HS-5 (cell line): ENCODE data around the gene ZNF217.
"Not testable (repeated sequence)": the region's sequence is repeated elsewhere in the genome, so short reads cannot be mapped to it uniquely, and the experiment has no call there.

Experiments
- DNase-seq: peaks from one replicate; pipeline ENCODE4 v3.0.0-alpha.2; 2012; ENCODE audit warnings: low read depth

The ZNF217 gene

DNA sequence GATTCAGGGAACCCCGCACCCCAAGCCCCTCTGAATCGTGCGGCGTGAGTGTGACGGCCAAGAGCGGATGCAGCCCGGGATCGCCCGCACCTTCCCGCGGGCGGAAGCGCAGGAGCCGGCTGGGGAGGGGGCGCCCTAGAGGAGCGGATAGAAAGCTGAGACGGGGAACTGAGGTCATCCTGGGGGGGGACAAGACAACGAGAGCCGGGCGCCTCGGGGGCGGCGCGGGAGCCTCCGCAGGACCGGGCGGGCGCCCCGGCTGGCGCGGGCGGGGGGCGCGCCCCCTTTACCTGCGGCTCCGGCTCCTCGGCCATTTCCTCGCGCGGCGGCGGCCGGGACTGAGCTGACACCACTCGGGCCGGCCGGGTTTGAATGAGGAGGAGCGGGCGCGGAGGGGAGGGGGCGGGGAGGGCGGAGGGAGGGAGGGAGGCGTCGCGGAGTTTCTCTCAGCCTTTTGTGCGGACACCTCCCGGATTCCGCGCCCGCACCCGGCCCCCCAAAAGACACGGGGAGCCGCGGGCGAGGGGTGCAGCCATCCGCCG, at the start of gene ZNF217:
ZNF217 (minus strand) TSS at position 374 of the 542 bp plus-strand sequence. CDS start 11,013 bp downstream, outside the sequence.
- not testable (repeated sequence) for DNase-seq

DNA sequence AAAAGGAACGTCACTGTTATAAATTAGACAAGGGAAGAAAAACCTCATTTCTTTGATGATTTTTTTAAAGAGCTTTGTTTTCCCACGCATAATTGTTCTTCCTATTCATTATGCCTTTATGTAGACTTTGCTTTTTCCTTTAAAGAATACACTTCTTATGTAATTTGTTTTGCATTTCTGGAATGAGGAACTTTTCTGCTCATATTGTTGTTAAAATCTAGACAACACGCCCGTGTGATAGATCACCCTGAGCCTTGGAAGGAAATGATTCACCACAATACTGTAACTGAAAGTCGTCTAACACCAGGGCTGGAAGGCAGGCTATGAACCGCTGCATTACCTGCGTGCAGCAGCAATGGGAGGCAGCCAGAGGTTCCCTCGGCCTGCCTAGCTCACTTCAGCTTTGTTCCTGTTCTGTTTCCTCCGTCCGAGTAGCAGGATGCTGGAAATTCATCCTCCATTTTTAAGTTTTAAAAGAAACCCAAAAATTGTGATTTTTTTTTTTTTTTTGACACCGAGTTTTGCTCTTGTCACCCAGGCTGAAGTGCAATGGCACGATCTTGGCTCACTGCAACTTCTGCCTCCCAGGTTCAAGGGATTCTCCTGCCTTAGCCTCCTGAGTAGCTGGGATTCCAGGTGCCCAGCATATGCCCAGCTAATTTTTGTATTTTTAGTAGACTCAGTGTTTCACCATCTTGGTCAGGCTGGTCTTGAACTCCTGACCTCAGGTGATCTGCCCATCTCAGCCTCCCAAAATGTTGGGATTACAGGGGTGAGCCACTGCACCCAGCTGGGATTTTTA, 49.6 kb upstream of the ZNF217 start:
- DNase-seq: peak; percentile 100

DNA sequence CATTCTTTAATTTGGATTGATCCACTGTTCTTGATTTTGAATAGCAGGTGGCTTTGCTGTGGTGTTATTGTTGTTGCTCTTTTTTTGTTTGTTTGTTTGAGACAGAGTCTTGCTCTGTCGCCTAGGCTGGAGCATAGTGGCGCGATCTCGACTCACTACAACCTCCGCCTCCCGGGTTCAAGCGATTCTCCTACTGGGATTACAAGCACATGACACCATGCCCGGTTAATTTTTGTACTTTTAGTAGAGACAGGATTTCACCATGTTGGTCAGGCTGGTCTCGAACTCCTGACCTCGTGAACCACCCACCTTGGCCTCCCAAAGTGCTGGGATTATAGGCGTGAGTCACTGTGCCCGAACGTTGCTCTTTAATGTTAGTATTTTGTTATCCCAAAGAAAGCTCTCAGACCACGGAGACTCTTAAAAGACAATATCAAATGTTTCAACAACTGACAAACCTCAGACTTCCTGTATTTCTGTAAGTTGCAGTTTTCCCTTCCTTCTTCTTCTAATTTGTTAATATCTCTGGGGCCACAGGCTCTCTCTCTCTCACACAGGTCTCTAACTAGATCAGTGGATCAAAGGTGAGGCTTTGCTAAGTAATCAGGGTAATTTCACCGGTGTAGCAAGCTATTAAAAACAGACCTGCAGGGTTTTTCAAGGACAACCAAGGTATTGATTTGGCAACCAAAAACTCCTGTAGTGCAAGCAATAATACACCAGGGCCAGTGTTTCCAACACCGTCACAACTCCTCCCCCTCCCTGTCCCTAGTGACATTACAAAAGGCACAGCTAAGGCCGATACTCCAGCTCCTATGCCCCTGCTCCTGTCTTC, 48.8 kb upstream of the ZNF217 start:
- peak; percentile 95 for DNase-seq

DNA sequence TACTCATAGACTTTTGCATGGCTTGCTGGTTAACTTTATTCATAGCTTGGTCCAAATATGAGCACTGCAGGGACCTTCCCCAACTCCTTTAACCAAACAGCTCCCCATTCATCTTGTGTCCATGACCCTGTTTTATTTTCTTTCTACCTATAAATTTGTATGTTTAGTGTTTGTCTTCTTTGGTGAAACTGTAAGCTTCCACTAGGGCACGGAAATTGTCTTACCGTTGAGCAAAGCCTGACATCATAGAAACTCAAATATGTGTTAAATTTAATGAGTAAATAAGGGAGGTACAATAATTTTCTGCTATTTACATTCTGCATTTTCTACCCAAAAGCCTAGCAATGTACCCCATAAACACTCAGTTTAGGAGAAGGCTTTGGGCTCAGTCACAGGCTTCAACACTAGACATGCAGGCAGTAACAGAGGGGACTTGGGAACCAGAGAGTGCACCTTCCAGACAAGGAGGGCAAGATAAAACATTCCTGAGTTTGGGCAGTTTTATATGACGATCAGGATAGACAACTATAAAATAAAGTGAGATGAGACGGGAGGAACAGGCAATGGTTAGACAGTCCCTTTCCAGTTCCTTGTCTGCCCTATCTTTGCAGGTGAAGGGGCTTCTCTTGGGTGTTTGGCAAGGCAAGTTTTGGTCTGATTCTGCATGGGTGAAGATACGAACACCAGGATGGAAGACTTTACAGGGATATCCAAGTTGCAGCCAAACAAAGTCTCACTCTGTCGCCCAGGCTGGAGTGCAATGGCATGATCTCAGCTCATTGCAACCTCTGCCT, 46.2 kb upstream of the ZNF217 start:
- DNase-seq: no peak

DNA sequence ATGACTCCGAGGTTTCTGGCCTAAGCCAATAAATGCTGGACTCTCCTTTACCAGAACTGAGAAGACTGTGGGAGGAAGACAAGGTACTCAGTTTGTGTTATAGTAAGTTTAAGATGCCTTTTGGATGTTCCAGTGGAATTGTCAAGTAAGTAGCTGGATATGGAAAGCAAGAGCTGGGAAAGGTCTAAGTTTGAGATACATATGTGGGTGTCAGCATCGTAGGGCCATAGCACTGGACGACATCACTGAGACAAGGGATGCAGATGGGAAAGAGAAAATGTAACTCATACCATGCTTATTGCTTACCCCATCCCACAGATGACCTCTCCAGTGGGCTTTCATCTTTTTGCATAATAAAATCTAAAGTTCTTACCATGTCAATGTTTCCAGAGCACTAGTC, 45.5 kb upstream of the ZNF217 start:
- DNase-seq: no peak

DNA sequence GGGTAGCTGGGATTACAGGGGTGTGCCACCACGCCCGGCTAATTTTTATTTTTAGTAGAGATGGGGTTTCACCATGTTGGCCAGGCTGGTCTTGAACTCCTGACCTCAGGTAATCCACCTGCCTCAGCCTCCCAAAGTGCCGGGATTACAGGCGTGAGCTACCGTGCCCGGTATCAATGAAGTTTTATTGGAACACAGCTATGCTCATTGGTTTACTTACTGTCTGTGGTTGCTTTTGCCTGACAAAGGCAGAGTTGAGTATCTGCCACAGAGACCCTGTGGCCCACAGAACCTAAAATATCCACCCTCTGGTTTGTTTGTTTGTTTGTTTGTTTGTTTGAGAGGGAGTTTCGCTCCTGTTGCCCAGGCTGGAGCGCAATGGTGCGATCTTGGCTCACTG, 43.7 kb upstream of the ZNF217 start:
- DNase-seq: not testable (repeated sequence)

DNA sequence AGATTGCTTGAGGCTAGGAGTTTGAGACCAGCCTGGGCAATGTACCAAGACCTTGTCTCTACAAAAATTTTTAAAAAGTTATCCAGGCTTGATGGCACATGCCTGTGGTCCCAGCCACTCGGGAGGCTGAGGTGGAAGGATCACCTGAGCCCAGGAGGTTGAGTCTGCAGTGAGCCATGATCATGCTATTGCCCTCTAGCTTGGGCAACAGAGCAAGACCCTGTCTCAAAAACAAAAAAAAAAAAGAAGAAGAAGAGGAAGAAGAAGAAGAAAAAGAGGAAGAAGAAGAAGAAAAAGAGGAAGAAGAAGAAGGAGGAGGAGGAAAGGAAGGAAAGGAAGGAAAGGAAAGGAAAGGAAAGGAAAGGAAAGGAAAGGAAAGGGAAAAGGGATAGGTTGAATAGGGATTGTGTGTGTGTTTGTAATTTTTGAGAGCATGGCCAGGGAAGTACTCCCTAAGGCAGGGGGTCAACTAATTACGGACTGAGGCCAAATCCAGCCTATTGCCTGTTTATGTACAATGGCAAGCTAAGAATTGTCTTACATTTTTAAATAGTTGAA, 43.0 kb upstream of the ZNF217 start:
- no peak for DNase-seq

DNA sequence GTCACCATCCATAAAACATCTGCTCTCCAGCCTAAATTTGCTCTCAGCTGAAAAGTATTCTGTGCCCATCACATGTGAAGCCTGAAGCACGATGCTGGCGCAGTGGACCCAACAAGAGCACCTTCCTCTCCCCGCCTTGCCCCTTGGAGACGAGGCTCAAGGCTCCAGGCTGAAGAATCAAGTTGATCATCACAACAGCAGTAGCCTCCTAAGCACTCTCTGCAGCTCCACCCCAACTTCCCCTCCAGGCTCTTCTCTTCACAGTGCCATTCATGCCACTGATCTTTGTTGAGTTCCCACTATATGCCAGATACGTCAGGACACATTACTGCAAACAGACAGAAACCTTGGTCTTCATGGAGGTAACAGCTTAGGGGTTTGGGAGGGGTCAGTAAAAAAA, 41.6 kb upstream of the ZNF217 start:
- no peak for DNase-seq

DNA sequence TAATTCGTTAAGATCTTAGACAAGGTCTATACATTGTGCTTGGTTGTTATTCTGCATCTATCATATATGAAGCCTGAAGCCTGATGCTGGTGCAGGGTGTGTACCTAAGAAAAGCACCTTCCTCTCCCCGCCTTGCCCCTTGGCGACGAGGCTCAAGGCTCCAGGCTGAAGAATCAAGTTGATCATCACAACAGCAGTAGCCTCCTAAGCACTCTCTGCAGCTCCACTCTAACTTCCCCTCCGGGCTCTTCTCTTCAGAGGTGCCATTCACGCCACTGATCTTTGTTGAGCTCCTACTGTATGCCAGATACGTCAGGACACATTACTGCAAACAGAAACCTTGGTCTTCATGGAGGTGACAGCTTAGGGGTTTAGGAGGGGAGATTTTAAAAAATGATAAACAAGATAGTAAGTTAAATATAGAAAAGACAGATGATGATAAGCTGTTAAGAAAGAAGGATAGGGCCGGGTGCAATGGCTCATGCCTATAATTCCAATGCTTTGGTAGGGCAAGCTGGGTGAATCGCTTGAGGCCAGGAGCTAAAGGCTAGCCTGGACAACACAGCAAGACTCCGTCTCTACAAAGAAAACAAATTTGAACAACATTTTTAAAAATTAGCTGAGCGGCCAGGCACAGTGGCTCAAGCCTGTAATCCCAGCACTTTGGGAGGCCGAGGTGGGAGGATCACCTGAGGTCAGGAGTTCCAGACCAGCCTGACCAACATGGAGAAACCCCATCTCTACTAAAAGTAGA, 38.4 kb upstream of the ZNF217 start:
- no peak for DNase-seq

DNA sequence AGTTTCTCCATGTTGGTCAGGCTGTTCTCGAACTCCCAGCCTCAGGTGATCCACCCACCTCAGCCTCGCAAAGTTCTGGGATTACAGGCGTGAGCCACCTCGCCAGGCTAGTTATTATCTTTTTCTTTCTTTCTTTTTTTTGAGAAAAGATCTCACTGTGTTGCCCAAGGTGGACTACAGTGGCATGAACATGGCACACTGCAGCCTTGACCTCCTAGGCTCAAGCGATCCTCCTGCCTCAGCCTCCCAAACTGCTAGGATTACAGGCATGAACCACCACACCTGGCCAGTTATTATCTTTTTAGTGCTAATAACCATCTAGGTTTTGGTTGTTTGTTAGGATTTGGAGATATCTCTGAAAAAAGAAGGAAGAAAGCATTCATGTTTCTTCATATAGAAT, 35.8 kb upstream of the ZNF217 start:
- no peak for DNase-seq

DNA sequence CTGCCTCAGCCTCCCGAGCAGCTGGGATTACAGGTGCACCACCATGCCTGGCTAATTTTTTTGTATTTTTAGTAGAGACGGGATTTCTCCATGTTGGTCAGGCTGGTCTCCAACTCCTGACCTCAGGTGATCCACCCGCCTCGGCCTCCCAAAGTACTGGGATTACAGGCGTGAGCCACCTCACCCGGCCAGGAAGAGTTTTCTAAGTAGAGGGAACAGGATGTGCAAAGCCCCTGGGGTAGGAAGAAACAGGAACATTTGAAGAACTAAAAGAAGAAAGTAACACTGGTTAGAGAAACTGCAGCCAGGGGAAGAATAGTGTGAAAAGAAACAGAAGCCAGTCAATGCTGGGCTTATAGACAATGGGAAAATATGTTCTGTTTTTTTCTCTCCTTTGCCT, 35.1 kb upstream of the ZNF217 start:
- not testable (repeated sequence) for DNase-seq

DNA sequence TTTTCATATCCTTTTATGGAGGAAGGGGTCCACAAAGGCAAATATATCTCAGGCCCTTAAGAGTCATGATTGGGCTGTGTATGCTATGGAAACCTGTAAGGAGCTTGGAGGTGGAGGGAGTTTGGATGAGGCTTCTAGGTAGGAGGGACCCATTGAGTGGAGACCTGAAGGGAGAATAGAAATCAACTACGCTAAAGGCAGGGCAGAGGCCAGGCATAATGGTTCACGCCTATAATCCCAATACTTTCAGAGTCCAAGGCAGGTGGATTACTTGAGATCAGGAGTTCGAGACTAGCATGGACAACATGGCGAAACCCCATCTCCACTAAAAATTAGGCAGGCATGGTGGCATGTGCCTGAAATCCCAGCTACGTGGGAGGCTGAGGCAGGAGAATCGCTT, 34.4 kb upstream of the ZNF217 start:
- DNase-seq: no peak

DNA sequence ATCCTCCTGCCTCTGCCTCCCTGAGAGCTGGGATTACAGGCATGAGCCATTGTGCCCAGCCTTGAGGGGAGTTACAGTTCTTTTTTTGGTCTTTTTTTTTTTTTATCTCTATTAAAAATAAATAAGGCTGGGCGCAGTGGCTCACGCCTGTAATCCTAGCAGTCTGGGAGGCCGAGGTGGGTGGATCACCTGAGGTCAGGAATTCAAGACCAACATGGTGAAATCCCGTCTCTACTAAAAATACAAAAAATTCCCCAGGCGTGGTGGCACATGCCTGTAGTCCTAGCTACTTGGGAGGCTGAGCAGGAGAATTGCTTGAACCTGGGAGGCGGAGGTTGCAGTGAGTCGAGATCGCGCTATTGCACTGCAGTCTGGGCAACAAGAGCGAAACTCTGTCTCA, 33.4 kb upstream of the ZNF217 start:
- not testable (repeated sequence) for DNase-seq

DNA sequence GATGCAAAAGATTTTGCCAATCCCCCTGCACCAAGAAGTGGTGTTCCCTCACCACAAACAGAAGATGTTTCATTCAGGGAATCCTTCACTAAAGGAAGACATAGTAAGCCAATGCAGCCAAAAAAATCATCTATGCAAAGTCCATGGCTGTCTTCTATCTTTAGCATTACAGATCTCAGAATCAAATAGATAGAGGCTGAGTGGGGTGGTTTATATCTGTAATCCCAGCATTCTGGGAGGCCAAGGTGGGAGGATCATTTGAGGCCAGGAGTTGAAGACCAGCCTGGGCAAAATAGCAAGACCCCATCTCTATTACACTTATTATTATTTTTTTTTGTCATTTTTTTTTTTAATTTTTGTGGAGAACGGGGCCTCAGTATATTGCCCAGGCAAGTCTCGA, 32.9 kb upstream of the ZNF217 start:
- DNase-seq: no peak

DNA sequence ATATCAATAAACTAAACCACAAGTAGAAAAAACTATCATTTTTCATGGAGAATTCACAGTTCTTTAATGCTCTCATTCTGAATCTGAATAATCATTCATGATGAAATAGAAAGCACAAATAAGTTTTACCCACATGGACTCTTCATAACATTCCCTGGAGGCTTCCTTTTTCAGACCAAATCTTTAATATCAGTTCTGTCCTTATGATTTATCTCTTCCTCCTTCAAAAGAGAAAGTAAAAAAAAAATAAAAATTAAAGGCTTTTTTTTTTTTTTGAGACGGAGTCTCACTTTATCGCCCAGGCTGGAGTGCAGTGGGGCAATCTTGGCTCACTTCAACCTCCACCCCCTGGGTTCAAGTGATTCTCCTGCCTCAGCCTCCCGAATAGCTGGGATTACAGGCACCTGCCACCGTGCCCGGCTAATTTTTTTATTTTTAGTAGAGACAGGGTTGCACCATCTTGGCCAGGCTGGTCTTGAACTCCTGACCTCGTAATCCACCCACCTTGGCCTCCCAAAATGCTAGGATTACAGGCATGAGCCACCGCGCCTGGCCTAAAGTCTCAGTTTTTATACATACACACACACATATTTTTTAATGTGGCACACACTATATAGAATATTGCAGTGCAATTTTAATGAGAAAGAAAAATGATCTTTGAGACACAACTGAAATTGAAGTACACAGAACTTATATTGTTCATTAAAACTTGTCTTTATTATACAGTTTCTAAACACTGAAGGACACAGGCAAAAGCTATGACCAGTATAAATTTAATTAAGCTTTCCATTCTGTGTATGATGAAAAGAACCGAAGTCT, 31.9 kb upstream of the ZNF217 start:
- DNase-seq: no peak

DNA sequence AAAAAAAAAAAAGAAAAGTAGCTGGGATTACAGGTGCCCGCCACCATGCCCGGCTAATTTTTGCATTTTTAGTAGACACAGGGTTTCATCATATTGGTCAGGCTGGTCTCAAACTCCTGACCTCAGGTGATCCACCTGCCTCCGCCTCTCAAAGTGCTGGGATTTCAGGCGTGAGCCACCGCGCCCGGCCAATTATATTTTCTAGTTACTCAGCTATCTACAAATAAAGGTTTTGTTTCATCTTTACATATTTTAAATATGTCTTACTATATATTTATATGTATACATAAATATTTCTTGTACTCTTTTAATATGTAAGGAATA, 31.2 kb upstream of the ZNF217 start:
- DNase-seq: not testable (repeated sequence)

DNA sequence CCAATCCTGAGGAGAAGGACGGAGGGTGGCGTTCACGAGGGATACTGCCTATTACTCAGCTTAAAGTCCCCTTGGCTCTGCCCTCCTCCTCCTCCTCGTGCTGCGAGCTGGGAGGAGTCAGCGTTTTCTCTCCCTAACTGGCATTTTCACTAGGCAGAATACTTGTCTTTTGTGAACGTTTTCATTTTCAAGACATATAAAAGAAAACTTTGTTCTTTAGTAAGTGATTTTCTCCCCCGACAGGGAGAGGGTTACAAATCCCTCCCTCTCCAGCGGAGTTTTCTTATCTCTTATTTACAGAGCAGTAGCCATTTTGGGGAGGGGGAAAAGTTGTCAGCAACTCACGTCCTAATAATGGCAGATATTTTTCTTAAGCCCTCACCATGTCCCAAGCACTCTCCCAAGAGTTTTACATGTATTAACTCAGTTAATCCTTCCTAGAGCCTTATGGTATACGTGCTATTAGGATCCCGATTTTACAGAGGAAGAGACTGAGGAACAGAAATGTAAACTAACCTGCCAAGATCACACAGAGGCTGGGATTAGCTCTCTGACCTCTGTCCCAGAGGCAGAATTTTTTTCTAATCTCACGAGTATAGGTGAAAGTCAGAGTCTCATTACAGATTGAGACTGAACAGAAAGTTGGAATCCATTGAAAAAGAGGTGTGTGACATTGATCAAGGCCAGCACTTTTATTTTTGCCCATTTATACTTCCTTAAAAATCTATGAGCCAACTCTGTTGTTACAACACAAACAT, 30.0 kb upstream of the ZNF217 start:
- peak; percentile 99 for DNase-seq

DNA sequence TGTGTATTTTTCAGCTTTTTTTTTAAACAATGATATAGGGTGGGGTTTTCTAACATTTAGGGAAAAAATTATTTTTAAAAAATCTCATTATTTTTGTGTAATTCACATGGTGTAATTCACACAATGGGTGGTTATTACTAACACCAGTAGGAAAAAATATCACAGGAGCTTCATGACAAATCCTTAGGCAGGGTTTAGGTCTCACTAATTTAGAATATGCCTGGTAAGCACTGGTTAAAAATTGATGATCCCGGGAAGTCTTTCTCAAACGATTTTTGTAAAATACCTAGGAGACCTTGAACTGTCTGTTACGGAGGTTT, 29.5 kb upstream of the ZNF217 start:
- DNase-seq: no peak

DNA sequence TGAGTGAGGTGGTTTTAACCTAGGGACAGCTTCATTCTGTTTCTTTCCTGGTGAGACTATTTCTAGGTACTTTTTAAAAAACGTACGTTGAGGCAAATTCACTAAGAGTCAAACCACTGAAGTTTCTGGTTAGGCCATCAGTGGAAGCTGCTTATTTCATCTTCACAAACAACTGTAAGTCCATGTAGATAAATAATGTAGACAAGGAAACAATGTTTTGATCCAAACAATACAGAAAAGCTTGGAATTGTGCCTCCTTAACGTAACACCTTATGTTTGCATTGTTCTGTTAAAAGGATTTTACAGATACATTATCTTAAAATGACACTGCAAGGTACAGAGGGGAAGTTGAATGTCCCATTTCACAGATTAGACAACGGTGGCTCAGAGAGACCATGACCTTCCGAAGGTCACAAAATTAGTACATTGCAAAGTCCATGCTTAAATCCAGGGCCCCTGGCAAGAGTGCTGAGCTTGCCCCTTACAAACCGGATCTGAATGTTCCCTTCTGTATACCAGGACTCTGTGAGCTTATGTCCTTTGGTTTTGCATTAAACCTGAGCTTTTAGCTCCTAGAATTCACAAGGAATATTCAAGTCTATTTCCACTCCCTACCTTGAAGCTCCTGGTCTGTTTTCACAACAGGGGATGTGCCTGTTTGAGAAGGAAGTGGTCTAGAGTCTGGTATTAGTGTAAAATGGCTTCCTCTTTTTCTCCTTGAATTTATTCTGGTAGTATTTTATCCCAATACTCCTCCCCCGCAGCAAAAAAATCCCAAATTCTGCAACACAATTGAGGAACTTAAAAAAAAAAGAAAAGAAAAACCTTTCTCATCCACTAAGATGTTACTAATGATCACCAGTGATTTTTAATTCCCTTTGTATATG, 28.9 kb upstream of the ZNF217 start:
- DNase-seq: no peak
